Parietal lobe (tissue), 1 donor: ENCODE measurements around the gene NPS. TPM values are rescaled to one million over a fixed set of nuclear protein-coding genes. Genes with fewer than 3 reads are reported as not detected.

Experiments
- total RNA-seq: library from RNA; depleted of rRNA; stranded (reverse); fragments of >200 nt; gene quantifications from one replicate; pipeline ENCODE4 v1.2.3, GENCODE V29; 2014

The NPS gene, protein sequence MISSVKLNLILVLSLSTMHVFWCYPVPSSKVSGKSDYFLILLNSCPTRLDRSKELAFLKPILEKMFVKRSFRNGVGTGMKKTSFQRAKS
- not detected for total RNA-seq

DNA sequence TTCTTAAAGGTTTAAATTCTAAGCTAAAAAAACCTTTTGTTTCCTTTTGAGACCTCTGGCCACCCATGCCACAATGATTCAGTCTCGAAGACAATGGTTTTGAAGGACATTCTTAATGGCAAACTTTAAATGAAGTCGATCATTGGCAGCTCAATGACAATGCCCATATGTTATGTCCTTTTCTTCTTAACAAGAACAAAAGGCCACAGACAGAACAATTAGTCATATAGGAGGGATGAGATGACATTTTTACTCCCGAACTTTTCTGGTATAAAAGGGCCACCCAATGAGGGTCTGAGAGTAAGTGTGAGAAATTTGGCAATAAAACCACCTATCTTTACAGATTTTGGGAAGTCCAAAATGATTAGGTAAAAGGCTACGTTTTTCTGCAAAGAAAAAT is at the start of gene NPS:
Gene NPS (plus strand): TSS at position 301 of the 400 bp plus-strand sequence. CDS start 60 bp downstream, at position 361.

Other genes starting within 250 kb of the NPS start
- not detected for gene FOXI2, start 187.9 kb downstream of the NPS start, total RNA-seq